H1 (cell line): ENCODE data around the gene DAPK2. TPM values are rescaled to one million over a fixed set of nuclear protein-coding genes. Genes with fewer than 3 reads are reported as not detected.

Experiments
- CTCF ChIA-PET: fragments of 300-600 bp; sonication (Branson Sonifier 250); formaldehyde crosslinking; loops from one replicate; lab custom pipeline; 2021; ENCODE audit not compliant: partially characterized antibody; lab: Charles Lee
- POLR2A ChIA-PET: fragments of 300-600 bp; sonication (Branson Sonifier 250); formaldehyde crosslinking; loops from one replicate; lab custom pipeline; 2021; ENCODE audit warnings: inconsistent platforms; ENCODE audit not compliant: partially characterized antibody; lab: Charles Lee
- DNase-seq, 2 experiments: peaks; one replicate each; pipeline versions ENCODE4 v3.0.0 to v3.0.0-alpha.2; 2010 to 2022; ENCODE audit warnings: low spot score in 2 of 2, low read depth in 1 of 2, mixed read lengths in 1 of 2
- FAIRE-seq: peaks from 2 replicates; lab custom pipeline; 2011; peaks lifted over from hg19 to GRCh38; lab: Jason Lieb, UNC
- H2AFZ ChIP-seq: 2 replicates; pipeline ENCODE4 v1.8.1; 2012; ENCODE audit warnings: low read length, inconsistent platforms
- H2AK5ac ChIP-seq: 2 replicates; pipeline ENCODE4 v1.6.1; 2013; ENCODE audit warnings: low read depth, low read length
- H2BK120ac ChIP-seq: replicated peaks from 2 replicates; pipeline ENCODE3; 2013; ENCODE audit warnings: low read depth, low read length, inconsistent platforms
- H2BK12ac ChIP-seq: 2 replicates; pipeline ENCODE4 v1.6.1; 2013; ENCODE audit warnings: low read depth, low read length
- H2BK15ac ChIP-seq: 2 replicates; pipeline ENCODE4 v1.6.1; 2013; ENCODE audit warnings: low read length
- H2BK20ac ChIP-seq: 2 replicates; pipeline ENCODE4 v1.6.1; 2013; ENCODE audit warnings: low read length
- H2BK5ac ChIP-seq: 2 replicates; pipeline ENCODE4 v1.6.1; 2013; ENCODE audit warnings: low read depth, low read length
- H3K14ac ChIP-seq: 2 replicates; pipeline ENCODE4 v1.6.1; 2013; ENCODE audit warnings: inconsistent platforms; ENCODE audit not compliant: insufficient read length
- H3K18ac ChIP-seq: 2 replicates; pipeline ENCODE4 v1.6.1; 2013; ENCODE audit warnings: low read length; ENCODE audit errors: extremely low read depth
- H3K23ac ChIP-seq: 2 replicates; pipeline ENCODE4 v1.6.1; 2013; ENCODE audit warnings: inconsistent platforms; ENCODE audit not compliant: insufficient read length
- H3K23me2 ChIP-seq: 2 replicates; pipeline ENCODE4 v1.6.1; 2013; ENCODE audit warnings: low read depth, low read length
- H3K27ac ChIP-seq: 2 replicates; pipeline ENCODE4 v1.6.1; 2011; ENCODE audit warnings: low read depth, low read length, inconsistent platforms
- H3K27me3 ChIP-seq, 4 experiments: replicated peaks in 1 of 4; 1 replicate in 1 of 4; 2 replicates in 3 of 4; pipeline versions ENCODE4 v1.6.1 to v1.8.1; 2011 to 2013; ENCODE audit warnings: low read length in 3 of 4, mild to moderate bottlenecking in 3 of 4, inconsistent platforms in 2 of 4, mixed read lengths in 2 of 4, moderate library complexity in 1 of 4; ENCODE audit not compliant: control insufficient read depth in 3 of 4, insufficient read depth in 3 of 4; ENCODE audit errors: extremely low read depth in 1 of 4
- H3K36me3 ChIP-seq, 4 experiments: 2 replicates each; pipeline versions ENCODE4 v1.6.1 to v1.8.1; 2011 to 2013; ENCODE audit warnings: mild to moderate bottlenecking in 4 of 4, low read length in 3 of 4, moderate library complexity in 2 of 4, control low read depth in 1 of 4, inconsistent platforms in 1 of 4; ENCODE audit not compliant: insufficient read depth in 4 of 4, control insufficient read depth in 2 of 4
- H3K4ac ChIP-seq: replicated peaks from 2 replicates; pipeline ENCODE3; 2013; ENCODE audit warnings: low read length, low read depth, mixed read lengths, inconsistent platforms; ENCODE audit not compliant: insufficient read length
- H3K4me1 ChIP-seq, 4 experiments: replicated peaks in 1 of 4; 1 replicate in 1 of 4; 2 replicates in 3 of 4; pipeline versions ENCODE4 v1.6.1 to v1.8.1; 2011 to 2013; ENCODE audit warnings: low read length in 3 of 4, inconsistent platforms in 2 of 4, mixed read lengths in 1 of 4; ENCODE audit not compliant: insufficient read depth in 4 of 4, control insufficient read depth in 3 of 4
- H3K4me2 ChIP-seq, 2 experiments: 2 replicates each; pipeline versions ENCODE4 v1.6.1 to v1.8.1; 2011 to 2013; ENCODE audit warnings: low read depth in 2 of 2, low read length in 2 of 2, control low read depth in 1 of 2, inconsistent platforms in 1 of 2, mild to moderate bottlenecking in 1 of 2; ENCODE audit not compliant: insufficient read depth in 1 of 2
- H3K4me3 ChIP-seq, 4 experiments: fragments of 200-600, 300-600 bp in 1 of 4; sonication (generic), shearing (Covaris generic), sonication (Bioruptor Twin) in 1 of 4; 2 replicates each; pipeline versions ENCODE4 v1.5.1 to v1.8.1; 2011 to 2016; ENCODE audit warnings: low read length in 4 of 4, low read depth in 3 of 4, control low read depth in 2 of 4, inconsistent platforms in 2 of 4, mild to moderate bottlenecking in 2 of 4, mixed read lengths in 1 of 4, moderate library complexity in 1 of 4; ENCODE audit not compliant: insufficient read depth in 2 of 4; ENCODE audit errors: extremely low read depth in 1 of 4
- H3K56ac ChIP-seq: replicated peaks from 2 replicates; pipeline ENCODE3; 2013; ENCODE audit warnings: low read depth, mild to moderate bottlenecking, mixed read lengths, low read length, inconsistent platforms; ENCODE audit not compliant: insufficient read length
- H3K79me1 ChIP-seq: 2 replicates; pipeline ENCODE4 v1.6.1; 2013; ENCODE audit warnings: low read depth, low read length, control low read depth
- H3K79me2 ChIP-seq, 2 experiments: 2 replicates each; pipeline versions ENCODE4 v1.6.1 to v1.8.1; 2012 to 2013; ENCODE audit warnings: low read length in 2 of 2, mild to moderate bottlenecking in 2 of 2, inconsistent platforms in 1 of 2; ENCODE audit not compliant: insufficient read depth in 2 of 2, control insufficient read depth in 1 of 2
- H3K9ac ChIP-seq, 4 experiments: replicated peaks in 1 of 4; 1 replicate in 1 of 4; 2 replicates in 3 of 4; pipeline versions ENCODE4 v1.6.1 to v1.8.1; 2011 to 2013; ENCODE audit warnings: low read depth in 3 of 4, low read length in 3 of 4, control low read depth in 2 of 4, mild to moderate bottlenecking in 2 of 4, moderate library complexity in 2 of 4, inconsistent platforms in 1 of 4; ENCODE audit errors: extremely low read depth in 1 of 4
- H3K9me3 ChIP-seq, 2 experiments: 2 replicates each; pipeline versions ENCODE4 v1.6.1 to v1.8.1; 2012 to 2013; ENCODE audit warnings: mild to moderate bottlenecking in 2 of 2, moderate library complexity in 2 of 2, control low read depth in 1 of 2, inconsistent platforms in 1 of 2, low read depth in 1 of 2, low read length in 1 of 2, mixed read lengths in 1 of 2; ENCODE audit not compliant: insufficient read depth in 2 of 2
- H4K20me1 ChIP-seq, 2 experiments: replicated peaks in 1 of 2; 2 replicates each; pipeline versions ENCODE3 to v1.8.1; 2011 to 2013; ENCODE audit warnings: inconsistent platforms in 2 of 2, low read length in 2 of 2, mild to moderate bottlenecking in 1 of 2; ENCODE audit not compliant: insufficient read depth in 2 of 2, control insufficient read depth in 1 of 2
- H4K5ac ChIP-seq: 2 replicates; pipeline ENCODE4 v1.6.1; 2013; ENCODE audit warnings: low read length, low read depth, mixed read lengths, inconsistent platforms; ENCODE audit not compliant: insufficient read length
- H4K8ac ChIP-seq: 2 replicates; pipeline ENCODE4 v1.8.0; 2013; ENCODE audit warnings: mild to moderate bottlenecking, moderate library complexity, low read length, inconsistent platforms; ENCODE audit not compliant: insufficient read depth; ENCODE audit errors: extremely low read depth
- H4K91ac ChIP-seq: replicated peaks from 2 replicates; pipeline ENCODE3; 2013; ENCODE audit warnings: low read length, mixed read lengths, inconsistent platforms; ENCODE audit not compliant: insufficient read length
- ASH2L ChIP-seq: fragments of 200-600, 300-600 bp; sonication (generic); IDR thresholded peaks from one replicate; pipeline ENCODE4 v1.7.1; 2017; ENCODE audit warnings: low read length
- BCL11A ChIP-seq, 2 experiments: IDR thresholded peaks; one replicate each; pipeline ENCODE4 v1.6.1; 2011; ENCODE audit warnings: low read depth in 2 of 2, low read length in 2 of 2, mild to moderate bottlenecking in 2 of 2
- CREB1 ChIP-seq: IDR thresholded peaks from 2 replicates; pipeline ENCODE4 v1.6.1; 2012; ENCODE audit warnings: inconsistent platforms
- CTBP2 ChIP-seq: IDR thresholded peaks from 2 replicates; pipeline ENCODE4 v1.7.0; 2011; ENCODE audit warnings: borderline replicate concordance, mild to moderate bottlenecking, moderate library complexity, mixed read lengths, low read length; ENCODE audit not compliant: insufficient read depth, insufficient read length
- GTF2F1 ChIP-seq: IDR thresholded peaks from 2 replicates; pipeline ENCODE4 v1.6.1; 2012; ENCODE audit warnings: low read depth, low read length, improper control_type of control experiment, borderline replicate concordance
- NRF1 ChIP-seq: IDR thresholded peaks from 2 replicates; pipeline ENCODE4 v1.6.1; 2011; ENCODE audit warnings: mild to moderate bottlenecking, low read depth, low read length, improper control_type of control experiment
- POLR2AphosphoS5 ChIP-seq: IDR thresholded peaks from 2 replicates; pipeline ENCODE4 v1.6.1; 2011; ENCODE audit warnings: low read depth, low read length
- RAD21 ChIP-seq, 2 experiments: IDR thresholded peaks in 1 of 2; conservative IDR thresholded peaks in 1 of 2; 2 replicates each; pipeline ENCODE4 v1.6.1; 2011; ENCODE audit warnings: low read depth in 2 of 2, low read length in 2 of 2, improper control_type of control experiment in 1 of 2, inconsistent platforms in 1 of 2, mild to moderate bottlenecking in 1 of 2, moderate library complexity in 1 of 2
- RXRA ChIP-seq: IDR thresholded peaks from 2 replicates; pipeline ENCODE4 v1.6.1; 2011; ENCODE audit warnings: low read depth, mild to moderate bottlenecking, low read length, moderate library complexity; ENCODE audit not compliant: insufficient read depth
- SIRT6 ChIP-seq: IDR thresholded peaks from one replicate; pipeline ENCODE4 v1.7.1; 2012; ENCODE audit warnings: low read length, inconsistent platforms
- SP1 ChIP-seq: IDR thresholded peaks from 2 replicates; pipeline ENCODE4 v1.6.1; 2011; ENCODE audit warnings: low read depth, low read length
- SP2 ChIP-seq: IDR thresholded peaks from 2 replicates; pipeline ENCODE4 v1.6.1; 2012; ENCODE audit warnings: mild to moderate bottlenecking, low read length, inconsistent platforms
- WGBS, 2 experiments: shearing (Covaris generic) in 1 of 2; methylation state at CpG; one replicate each; pipeline versions ENCODE4 v1.1.6 to v1.1.7; 2013 to 2015; ENCODE audit warnings: low lambda C conversion rate in 2 of 2, mixed read lengths in 2 of 2, inconsistent platforms in 1 of 2, low coverage in 1 of 2, missing lambda C conversion rate in 1 of 2; ENCODE audit not compliant: insufficient replicate concordance in 2 of 2, insufficient coverage in 1 of 2, insufficient read length in 1 of 2; ENCODE audit errors: extremely low coverage in 1 of 2, missing lambda C conversion rate in 1 of 2; 5-methylcytosine and 5-hydroxymethylcytosine counted together
- polyA plus RNA-seq, 7 experiments: library from polyadenylated mRNA; depleted of rRNA in 3 of 7; stranded (reverse) in 5 of 7; unstranded in 2 of 7; fragments of >200 nt in 5 of 7; fragments of 200-250 nt in 2 of 7; gene quantifications; 1 replicate in 5 of 7; 2 replicates in 1 of 7; 4 replicates in 1 of 7; pipeline versions ENCODE4 v1.2.1 to v1.2.3, GENCODE V29; 2011 to 2013; ENCODE audit warnings: missing spikeins in 2 of 7, mixed read lengths in 2 of 7
- total RNA-seq: library from RNA; stranded (reverse); fragmentation: NEBNext Ultra II Directional; extraction: Animal tissue kit (Norgen Biotek cat#: 25700); gene quantifications from 2 replicates; pipeline ENCODE4 v1.2.1, GENCODE V29; 2021

DAPK2 gene
- total and polyA plus RNA-seq, 2 of the 8 experiments (the other 6 are each of a cell fraction or from before 2014, with no cell fraction given), result 1.8 to 2.9 TPM

- H4K91ac ChIP-seq, result no peak overlapping the region
- POLR2A ChIA-PET, result interaction anchor here (1.2 kb wide), 1 partner anchor 17 kb away, joined by 3 read pairs; no protein-coding TSS in a partner anchor
- 100% methylated on average over 1 of the region's 1 CpG; no CpG with 5 or more reads in 1 of the 2 experiments for WGBS, 2 experiments
Measured at GRCh38 chr15:64023220-64023619, 23.1 kb downstream of the DAPK2 start.

More at GRCh38 chr15:64023220-64023619, 23.1 kb downstream of the DAPK2 start:
- H4K20me1 ChIP-seq, result no peaks in the 10 kb centered on the region
- no peak overlapping the region for H3K14ac ChIP-seq
- H3K23me2 ChIP-seq, result no peaks in the 10 kb centered on the region
- no peak overlapping the region for H3K9ac ChIP-seq
- H3K18ac ChIP-seq, result no peak overlapping the region
- no peak for FAIRE-seq
- 0 out of 2 replicates have a peak overlapping the region, but pooled peaks have one; percentile 23 for H2BK20ac ChIP-seq
- DNase-seq, result no peak
- H3K27me3 ChIP-seq, result no peaks in the 10 kb centered on the region
- no peak overlapping the region for H3K4ac ChIP-seq
- H2BK5ac ChIP-seq, result no peak overlapping the region
- CTCF ChIA-PET, result interaction anchor here (3.9 kb wide), 1 partner anchor 23 kb away, joined by 18 read pairs; the partner anchor contains the start of gene DAPK2
- no peak overlapping the region for H2BK15ac ChIP-seq
- H2BK120ac ChIP-seq, result no peak overlapping the region
- no peaks in the 10 kb centered on the region for H3K36me3 ChIP-seq
- TF ChIP-seq RAD21 (IDR thresholded peaks at IDR 0.05 in 1 of 2, conservative IDR thresholded peaks at IDR 0.05 in 1 of 2; ENCODE audit: low read depth in 2 of 2, low read length in 2 of 2) (no peak), BCL11A (IDR thresholded peaks at IDR 0.05; ENCODE audit: low read depth in 2 of 2, low read length in 2 of 2) (no peak), SIRT6 (no peak), GTF2F1 (no peak), RXRA (no peak), ASH2L (no peak), CTBP2 (no peak), POLR2AphosphoS5 (no peak), NRF1 (no peak), SP2 (no peak), CREB1 (no peak), SP1 (no peak)
- no peaks in the 10 kb centered on the region for H3K9me3 ChIP-seq
- no peak overlapping the region for H2AK5ac ChIP-seq
- peaks cover 3 to 5% (median 3%) of the 10 kb centered on the region in 4 experiments; a peak in 4 of 7 replicates for H3K4me1 ChIP-seq
- no peak overlapping the region for H2BK12ac ChIP-seq
- no peak overlapping the region for H3K23ac ChIP-seq
- H3K4me2 ChIP-seq, result no peak overlapping the region
- H3K79me2 ChIP-seq, result no peaks in the 10 kb centered on the region
- no peak overlapping the region for H3K4me3 ChIP-seq
- H3K56ac ChIP-seq, result no peak overlapping the region
- no peak overlapping the region for H2AFZ ChIP-seq
- no peak overlapping the region for H4K5ac ChIP-seq
- no peaks in the 10 kb centered on the region for H3K79me1 ChIP-seq
- H4K8ac ChIP-seq, result no peak overlapping the region; the same call in 1 of the 2 replicates
- H3K27ac ChIP-seq, result no peak overlapping the region
